ENCODE data around the gene PPP1R17.

The PPP1R17 gene

GRCh38 chr7:31665546-31665945 lies 21.5 kb upstream of the PPP1R17 start:
- no peaks in the 10 kb centered on the region for H3K36me3 ChIP-seq (ENCODE audit: insufficient read depth, low read length)
- no peaks in the 10 kb centered on the region for H3K9me3 ChIP-seq (ENCODE audit: insufficient read depth, low read depth, low read length)
- H3K27me3 ChIP-seq (ENCODE audit: insufficient read depth, low read length), result no peaks in the 10 kb centered on the region
- H3K4me3 ChIP-seq (ENCODE audit: low read length), result no peak overlapping the region
- H3K4me1 ChIP-seq (ENCODE audit: insufficient read depth, low read length), result peaks cover 5% of the 10 kb centered on the region; the same call in 1 of the 2 replicates
- no peak overlapping the region for H3K9ac ChIP-seq (ENCODE audit: low read depth, low read length)
- WGBS, result 100% methylated on average over 1 of the region's 1 CpG
- no peak overlapping the region for H3K27ac ChIP-seq (ENCODE audit: low read depth, low read length)

GRCh38 chr7:31669461-31669860 lies 17.6 kb upstream of the PPP1R17 start:
- Histone ChIP-seq H3K9ac (ENCODE audit: low read depth, low read length) (no peak overlapping the region), H3K27ac (ENCODE audit: low read depth, low read length) (no peak overlapping the region), H3K9me3 (ENCODE audit: insufficient read depth, low read depth, low read length) (no peaks in the 10 kb centered on the region), H3K36me3 (ENCODE audit: insufficient read depth, low read length) (no peaks in the 10 kb centered on the region), H3K4me3 (ENCODE audit: low read length) (no peak overlapping the region), H3K27me3 (ENCODE audit: insufficient read depth, low read length) (no peaks in the 10 kb centered on the region), H3K4me1 (ENCODE audit: insufficient read depth, low read length) (peaks cover 5% of the 10 kb centered on the region; the same call in 1 of the 2 replicates)

GRCh38 chr7:31679574-31680305 lies 7.3 kb upstream of the PPP1R17 start:
- H3K27ac ChIP-seq (ENCODE audit: low read depth, low read length), result no peak overlapping the region
- H3K27me3 ChIP-seq (ENCODE audit: insufficient read depth, low read length), result no peaks in the 10 kb centered on the region
- H3K4me3 ChIP-seq (ENCODE audit: low read length), result no peak overlapping the region
- H3K9me3 ChIP-seq (ENCODE audit: insufficient read depth, low read depth, low read length), result no peaks in the 10 kb centered on the region
- 95% methylated on average over 12 of the region's 12 CpGs for WGBS
- H3K36me3 ChIP-seq (ENCODE audit: insufficient read depth, low read length), result no peaks in the 10 kb centered on the region
- no peak overlapping the region for H3K9ac ChIP-seq (ENCODE audit: low read depth, low read length)
- peaks cover 10% of the 10 kb centered on the region; the same call in 1 of the 2 replicates for H3K4me1 ChIP-seq (ENCODE audit: insufficient read depth, low read length)

GRCh38 chr7:31683445-31684225 lies 3.4 kb upstream of the PPP1R17 start:
- no peak overlapping the region for H3K4me3 ChIP-seq (ENCODE audit: low read length)
- H3K27me3 ChIP-seq (ENCODE audit: insufficient read depth, low read length), result 0 out of 2 replicates have a peak, but pooled peaks cover 5% of the 10 kb centered on the region
- no peak overlapping the region for H3K9ac ChIP-seq (ENCODE audit: low read depth, low read length)
- no peaks in the 10 kb centered on the region for H3K36me3 ChIP-seq (ENCODE audit: insufficient read depth, low read length)
- H3K4me1 ChIP-seq (ENCODE audit: insufficient read depth, low read length), result peaks cover 26% of the 10 kb centered on the region
- H3K27ac ChIP-seq (ENCODE audit: low read depth, low read length), result no peak overlapping the region
- 91% methylated on average over 5 of the region's 5 CpGs for WGBS
- H3K9me3 ChIP-seq (ENCODE audit: insufficient read depth, low read depth, low read length), result no peaks in the 10 kb centered on the region

GRCh38 chr7:31688372-31688771 lies 1.4 kb downstream of the PPP1R17 start:
- Histone ChIP-seq H3K36me3 (ENCODE audit: insufficient read depth, low read length) (no peaks in the 10 kb centered on the region), H3K27me3 (ENCODE audit: insufficient read depth, low read length) (0 out of 2 replicates have a peak, but pooled peaks cover 5% of the 10 kb centered on the region), H3K9me3 (ENCODE audit: insufficient read depth, low read depth, low read length) (no peaks in the 10 kb centered on the region), H3K4me1 (ENCODE audit: insufficient read depth, low read length) (peaks cover 42% of the 10 kb centered on the region), H3K9ac (ENCODE audit: low read depth, low read length) (no peak overlapping the region), H3K4me3 (ENCODE audit: low read length) (no peak overlapping the region), H3K27ac (ENCODE audit: low read depth, low read length) (peak overlapping the region; percentile 78; the same call in 1 of the 2 replicates)
- 42% methylated on average over 3 of the region's 3 CpGs for WGBS

- H3K9me3 ChIP-seq (ENCODE audit: insufficient read depth, low read depth, low read length), result no peaks in the 10 kb centered on the region
- no peaks in the 10 kb centered on the region for H3K36me3 ChIP-seq (ENCODE audit: insufficient read depth, low read length)
- H3K4me1 ChIP-seq (ENCODE audit: insufficient read depth, low read length), result peaks cover 35% of the 10 kb centered on the region
- H3K27me3 ChIP-seq (ENCODE audit: insufficient read depth, low read length), result 0 out of 2 replicates have a peak, but pooled peaks cover 5% of the 10 kb centered on the region
- no peak overlapping the region for H3K4me3 ChIP-seq (ENCODE audit: low read length)
- H3K9ac ChIP-seq (ENCODE audit: low read depth, low read length), result no peak overlapping the region
- H3K27ac ChIP-seq (ENCODE audit: low read depth, low read length), result peak overlapping the region; percentile 78
- WGBS, result 19% methylated on average over 2 of the region's 2 CpGs
These were observed 2.0 kb downstream of the PPP1R17 start for GRCh38 chr7:31688996-31689395.

GRCh38 chr7:31690935-31691334 lies 3.9 kb downstream of the PPP1R17 start:
- Histone ChIP-seq H3K36me3 (ENCODE audit: insufficient read depth, low read length) (no peaks in the 10 kb centered on the region), H3K9me3 (ENCODE audit: insufficient read depth, low read depth, low read length) (no peaks in the 10 kb centered on the region), H3K27me3 (ENCODE audit: insufficient read depth, low read length) (0 out of 2 replicates have a peak, but pooled peaks cover 5% of the 10 kb centered on the region), H3K27ac (ENCODE audit: low read depth, low read length) (no peak overlapping the region), H3K4me1 (ENCODE audit: insufficient read depth, low read length) (peaks cover 35% of the 10 kb centered on the region), H3K9ac (ENCODE audit: low read depth, low read length) (no peak overlapping the region), H3K4me3 (ENCODE audit: low read length) (no peak overlapping the region)
- WGBS, result 93% methylated on average over 2 of the region's 2 CpGs

GRCh38 chr7:31692451-31692850 lies 5.4 kb downstream of the PPP1R17 start:
- Histone ChIP-seq H3K4me3 (ENCODE audit: low read length) (no peak overlapping the region), H3K4me1 (ENCODE audit: insufficient read depth, low read length) (peaks cover 31% of the 10 kb centered on the region), H3K27me3 (ENCODE audit: insufficient read depth, low read length) (0 out of 2 replicates have a peak, but pooled peaks cover 5% of the 10 kb centered on the region), H3K27ac (ENCODE audit: low read depth, low read length) (no peak overlapping the region), H3K9me3 (ENCODE audit: insufficient read depth, low read depth, low read length) (no peaks in the 10 kb centered on the region), H3K9ac (ENCODE audit: low read depth, low read length) (no peak overlapping the region), H3K36me3 (ENCODE audit: insufficient read depth, low read length) (no peaks in the 10 kb centered on the region)
- 89% methylated on average over 5 of the region's 5 CpGs for WGBS

GRCh38 chr7:31692871-31693270 lies 5.9 kb downstream of the PPP1R17 start:
- Histone ChIP-seq H3K4me3 (ENCODE audit: low read length) (no peak overlapping the region), H3K9ac (ENCODE audit: low read depth, low read length) (no peak overlapping the region), H3K36me3 (ENCODE audit: insufficient read depth, low read length) (no peaks in the 10 kb centered on the region), H3K4me1 (ENCODE audit: insufficient read depth, low read length) (peaks cover 27% of the 10 kb centered on the region), H3K27me3 (ENCODE audit: insufficient read depth, low read length) (0 out of 2 replicates have a peak, but pooled peaks cover 2% of the 10 kb centered on the region), H3K9me3 (ENCODE audit: insufficient read depth, low read depth, low read length) (no peaks in the 10 kb centered on the region), H3K27ac (ENCODE audit: low read depth, low read length) (no peak overlapping the region)
- WGBS, result 61% methylated on average over 2 of the region's 2 CpGs

GRCh38 chr7:31695859-31696614 lies 9.0 kb downstream of the PPP1R17 start:
- WGBS, result 93% methylated on average over 6 of the region's 6 CpGs
- Histone ChIP-seq H3K27me3 (ENCODE audit: insufficient read depth, low read length) (no peaks in the 10 kb centered on the region), H3K27ac (ENCODE audit: low read depth, low read length) (no peak overlapping the region), H3K4me3 (ENCODE audit: low read length) (no peak overlapping the region), H3K36me3 (ENCODE audit: insufficient read depth, low read length) (no peaks in the 10 kb centered on the region), H3K4me1 (ENCODE audit: insufficient read depth, low read length) (no peaks in the 10 kb centered on the region), H3K9me3 (ENCODE audit: insufficient read depth, low read depth, low read length) (no peaks in the 10 kb centered on the region), H3K9ac (ENCODE audit: low read depth, low read length) (no peak overlapping the region)

GRCh38 chr7:31699050-31699449 lies 12.0 kb downstream of the PPP1R17 start:
- Histone ChIP-seq H3K9me3 (ENCODE audit: insufficient read depth, low read depth, low read length) (no peaks in the 10 kb centered on the region), H3K4me1 (ENCODE audit: insufficient read depth, low read length) (no peaks in the 10 kb centered on the region), H3K27me3 (ENCODE audit: insufficient read depth, low read length) (no peaks in the 10 kb centered on the region), H3K4me3 (ENCODE audit: low read length) (no peak overlapping the region), H3K9ac (ENCODE audit: low read depth, low read length) (no peak overlapping the region), H3K36me3 (ENCODE audit: insufficient read depth, low read length) (no peaks in the 10 kb centered on the region), H3K27ac (ENCODE audit: low read depth, low read length) (no peak overlapping the region)
- WGBS, result 85% methylated on average over 2 of the region's 2 CpGs
